Sigmoid colon (tissue), 7 donors: Measurements from ENCODE around the gene GPRC5D. TPM values are rescaled to one million over a fixed set of nuclear protein-coding genes. Genes with fewer than 3 reads are reported as not detected.

Experiments
- DNase-seq: peaks from one replicate; pipeline ENCODE4 v3.0.0-alpha.2; 2019
- H3K27ac ChIP-seq, 4 donors: fragments of 200-600 bp; sonication (generic); one replicate each; pipeline ENCODE4 v1.5.1; 2016 to 2019; ENCODE audit warnings: mild to moderate bottlenecking in 1 of 4
- H3K27me3 ChIP-seq, 3 donors: fragments of 200-600 bp; sonication (generic); one replicate each; pipeline ENCODE4 v1.5.1; 2019; ENCODE audit warnings: mild to moderate bottlenecking in 1 of 3
- H3K36me3 ChIP-seq, 4 donors: fragments of 200-600 bp; sonication (generic); one replicate each; pipeline ENCODE4 v1.5.1; 2016 to 2019
- H3K4me1 ChIP-seq, 4 donors: fragments of 200-600 bp; sonication (generic); one replicate each; pipeline ENCODE4 v1.5.1; 2017 to 2019
- H3K4me3 ChIP-seq, 4 donors: fragments of 200-600 bp; sonication (generic); one replicate each; pipeline ENCODE4 v1.5.1; 2017 to 2019; ENCODE audit warnings: mild to moderate bottlenecking in 2 of 4, moderate library complexity in 1 of 4
- H3K9me3 ChIP-seq, 4 donors: fragments of 200-600 bp in 3 of 4; sonication (generic) in 3 of 4; one replicate each; pipeline versions ENCODE4 v1.5.1 to v1.6.1; 2013 to 2019
- CTCF ChIP-seq, 4 experiments: fragments of 450-650 bp in 3 of 4; fragments of 200-600 bp in 1 of 4; IDR thresholded peaks; one replicate each; pipeline ENCODE4 v1.5.1; 2016 to 2019; ENCODE audit warnings: antibody characterized with exemption in 4 of 4, mild to moderate bottlenecking in 3 of 4, moderate library complexity in 2 of 4
- EP300 ChIP-seq, 4 donors: sonication (generic); formaldehyde crosslinking; IDR thresholded peaks; one replicate each; pipeline ENCODE4 v1.6.1; 2017; ENCODE audit warnings: antibody characterized with exemption in 4 of 4
- POLR2A ChIP-seq, 2 donors: fragments of 450-650 bp; IDR thresholded peaks; one replicate each; pipeline ENCODE4 v1.6.1; 2016; ENCODE audit warnings: antibody characterized with exemption in 2 of 2, mild to moderate bottlenecking in 2 of 2, moderate library complexity in 2 of 2
- POLR2AphosphoS5 ChIP-seq, 4 donors: sonication (generic); formaldehyde crosslinking; IDR thresholded peaks; one replicate each; pipeline ENCODE4 v1.6.1; 2017; ENCODE audit warnings: antibody characterized with exemption in 4 of 4
- WGBS, 2 donors: extraction: QIAGEN DNeasy Blood & Tissue Kit; methylation state at CpG; one replicate each; pipeline ENCODE4 v1.1.7; 2013; 5-methylcytosine and 5-hydroxymethylcytosine counted together
- intact Hi-C: fragments of 100-400 bp; cut with DNase I; formaldehyde crosslinking; loops from one replicate; pipeline ENCODE4 v1.15.1; 2023
- polyA plus RNA-seq, 3 donors: library from polyadenylated mRNA; stranded (reverse); fragments of 200-250 nt; gene quantifications; one replicate each; pipeline ENCODE4 v1.2.3, GENCODE V29; 2013
- total RNA-seq, 4 donors: library from RNA; depleted of rRNA; stranded (reverse); fragments of >200 nt; gene quantifications; one replicate each; pipeline ENCODE4 v1.1.0, GENCODE V29; 2016
- donor health status: healthy with polysubstance abuse.
- donor health status: Bipolar disorder and iron deficiency.
- donor health status: healthy.

The GPRC5D gene
- total and polyA plus RNA-seq, 7 donors, result 0.16 TPM; not detected in 6

DNA sequence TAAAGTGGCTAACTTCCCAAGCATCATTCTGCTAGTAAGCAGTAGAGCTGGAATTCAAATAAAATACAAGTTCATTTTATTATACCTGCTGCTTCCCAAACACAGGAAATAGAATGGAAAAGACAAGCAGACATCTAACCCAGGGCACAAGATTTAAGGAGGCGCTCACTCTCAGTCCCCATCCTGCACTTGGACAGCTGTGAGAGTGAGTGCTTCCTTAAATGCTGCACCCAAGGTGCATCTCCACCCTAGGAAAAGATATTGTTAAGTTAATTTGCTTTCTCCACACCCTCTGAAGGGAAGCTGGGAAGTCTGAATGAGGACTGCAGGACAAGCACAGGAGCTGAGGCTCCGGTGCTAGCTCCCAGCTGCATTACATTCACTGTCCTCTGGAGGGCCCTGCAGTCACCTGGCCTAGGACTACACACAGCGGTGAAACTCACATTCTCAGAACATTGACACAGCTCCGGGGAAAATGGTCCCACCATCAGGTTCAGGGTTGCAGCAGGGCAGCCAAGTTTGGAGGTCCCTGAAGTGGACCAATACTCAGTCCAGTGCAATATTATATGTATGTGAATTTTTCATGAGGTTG, 33.9 kb upstream of the GPRC5D start:
- no peak overlapping the region for H3K27ac ChIP-seq
- no peaks in the 10 kb centered on the region for H3K9me3 ChIP-seq
- intact Hi-C loops, result no loop called here
- TF ChIP-seq POLR2AphosphoS5 (IDR thresholded peaks at IDR 0.05), result no peak
- peak in 2 of 4 experiments; percentile 10 to 17 for TF ChIP-seq CTCF (IDR thresholded peaks at IDR 0.05)
- no peak for TF ChIP-seq EP300 (IDR thresholded peaks at IDR 0.05)
- H3K27me3 ChIP-seq, result no peaks in the 10 kb centered on the region
- no peak overlapping the region for H3K4me3 ChIP-seq
- H3K36me3 ChIP-seq, result peaks cover 10 to 51% (median 17%) of the 10 kb centered on the region in 4 donors
- H3K4me1 ChIP-seq, result peaks cover 0 to 5% (median 2%) of the 10 kb centered on the region in 4 donors
- WGBS, 2 donors, result 76 to 82% methylated on average over 4 of the region's 4 CpGs
- DNase-seq, result no peak

DNA sequence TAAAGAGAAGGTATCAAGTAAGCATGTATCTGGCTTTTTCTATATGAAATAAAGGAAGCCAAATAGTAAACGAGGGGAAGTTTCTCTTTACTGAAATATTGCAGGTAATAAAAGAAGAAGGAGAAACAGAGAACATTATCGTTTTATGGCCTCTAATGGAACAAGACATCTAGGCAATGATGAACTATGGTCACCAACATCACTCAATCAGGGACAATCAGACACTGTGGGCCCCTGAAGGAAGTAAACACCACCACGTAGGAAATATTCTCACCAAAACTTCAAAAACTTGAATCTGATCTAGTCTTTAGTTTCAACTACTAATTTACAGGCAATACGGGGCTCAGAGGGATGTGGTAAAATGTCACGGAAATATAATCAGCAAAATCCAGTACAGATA, 32.2 kb upstream of the GPRC5D start:
- H3K36me3 ChIP-seq, result peaks cover 10 to 55% (median 17%) of the 10 kb centered on the region in 4 donors
- H3K9me3 ChIP-seq, result no peaks in the 10 kb centered on the region
- WGBS, 2 donors, result 22 to 61% methylated on average over 5 of the region's 5 CpGs
- peaks cover 0 to 19% (median 12%) of the 10 kb centered on the region in 4 donors for H3K4me1 ChIP-seq
- H3K27me3 ChIP-seq, result no peaks in the 10 kb centered on the region
- no peak overlapping the region for H3K27ac ChIP-seq
- no peak for DNase-seq
- no peak overlapping the region for H3K4me3 ChIP-seq
- TF ChIP-seq POLR2AphosphoS5 (IDR thresholded peaks at IDR 0.05) (no peak), CTCF (IDR thresholded peaks at IDR 0.05) (no peak), POLR2A (IDR thresholded peaks at IDR 0.05) (no peak), EP300 (IDR thresholded peaks at IDR 0.05) (no peak)
- intact Hi-C loops, result loop anchor here (5.0 kb wide), 1 partner anchor 197 kb away; the partner anchor contains the start of gene APOLD1

DNA sequence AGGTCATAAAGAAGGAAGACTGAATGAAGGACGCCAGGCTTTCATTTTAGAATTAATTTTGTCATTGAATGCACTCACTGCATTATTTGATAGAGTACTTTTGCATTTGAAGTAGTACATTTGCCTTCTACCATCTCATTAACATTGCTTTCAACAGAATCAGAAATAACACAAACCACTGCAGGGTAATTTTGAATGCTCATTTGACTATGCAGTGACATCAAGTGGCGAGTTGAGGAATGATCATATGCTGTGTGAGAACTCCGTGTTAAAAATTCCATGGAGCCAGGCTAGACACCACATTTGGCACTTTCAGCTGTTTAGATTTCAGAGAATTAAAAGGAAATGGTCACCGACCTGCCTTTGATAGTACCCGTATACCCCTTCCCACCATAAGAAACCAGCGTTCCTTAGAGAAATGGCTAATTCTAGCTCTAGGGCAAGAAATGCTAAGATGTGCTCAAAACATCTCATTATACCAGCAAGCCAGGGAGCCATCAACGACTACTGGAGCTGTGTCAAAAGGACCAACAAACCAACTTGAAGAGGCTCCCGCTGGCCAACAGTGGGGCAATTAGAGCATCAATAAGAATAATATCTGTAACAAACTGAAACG, 31.6 kb upstream of the GPRC5D start:
- no peak for DNase-seq
- Histone ChIP-seq H3K36me3 (peaks cover 10 to 53% (median 12%) of the 10 kb centered on the region in 4 donors), H3K4me3 (no peak overlapping the region), H3K27me3 (no peaks in the 10 kb centered on the region), H3K4me1 (peaks cover 0 to 24% (median 17%) of the 10 kb centered on the region in 4 donors), H3K27ac (no peak overlapping the region), H3K9me3 (no peaks in the 10 kb centered on the region)
- intact Hi-C loops, result loop anchor here (2.0 to 5.0 kb wide), 2 partner anchors 67 to 196 kb away; partner anchors contain the start of gene APOLD1
- TF ChIP-seq CTCF (IDR thresholded peaks at IDR 0.05), result peak in 3 of 4 experiments; percentile 30 to 53 (median 43)
- no peak for TF ChIP-seq POLR2AphosphoS5 (IDR thresholded peaks at IDR 0.05)
- no peak for TF ChIP-seq EP300 (IDR thresholded peaks at IDR 0.05)
- no peak for TF ChIP-seq POLR2A (IDR thresholded peaks at IDR 0.05)
- 17 to 55% methylated on average over 9 of the region's 9 CpGs for WGBS, 2 donors

DNA sequence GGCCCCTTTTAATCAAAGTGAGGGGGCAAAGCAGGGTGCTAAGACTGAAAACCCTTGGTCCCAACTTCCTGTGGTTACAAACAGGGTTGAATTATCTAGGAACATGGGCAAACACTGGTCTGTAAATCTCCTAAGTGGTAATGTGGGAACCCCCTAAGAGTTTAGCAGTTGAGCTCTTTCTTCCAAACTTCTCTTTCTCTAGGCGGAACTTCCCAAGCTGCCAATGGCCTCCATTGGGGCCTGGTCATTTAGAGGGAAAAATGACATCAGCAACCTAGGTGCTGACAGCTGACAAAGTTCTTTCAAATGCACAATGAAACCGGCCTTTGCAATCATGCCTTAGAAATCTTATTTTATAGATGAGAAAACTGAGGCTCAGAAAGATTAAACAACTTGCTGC, 30.4 kb upstream of the GPRC5D start:
- Histone ChIP-seq H3K4me1 (peaks cover 0 to 24% (median 17%) of the 10 kb centered on the region in 4 donors), H3K4me3 (no peak overlapping the region), H3K36me3 (peaks cover 10 to 46% (median 10%) of the 10 kb centered on the region in 4 donors), H3K27ac (no peak overlapping the region), H3K27me3 (no peaks in the 10 kb centered on the region), H3K9me3 (no peaks in the 10 kb centered on the region)
- WGBS, 2 donors, result 95 to 98% methylated on average over 2 of the region's 2 CpGs
- TF ChIP-seq POLR2AphosphoS5 (IDR thresholded peaks at IDR 0.05) (no peak), EP300 (IDR thresholded peaks at IDR 0.05) (no peak), CTCF (IDR thresholded peaks at IDR 0.05) (no peak), POLR2A (IDR thresholded peaks at IDR 0.05) (no peak)
- no peak for DNase-seq
- intact Hi-C loops, result loop anchor here (2.0 to 5.0 kb wide), 2 partner anchors 66 to 195 kb away; partner anchors contain the start of gene APOLD1
